GM18498 (cell line): Measurements from ENCODE around the gene PLCB3.

Experiments
- ATAC-seq: cut with Tn5 transposase; IDR thresholded peaks from one replicate; pipeline ENCODE4 v1.9.1; 2021; ENCODE audit warnings: mild to moderate bottlenecking, moderate library complexity; ENCODE audit not compliant: unreplicated experiment

PLCB3 gene

DNA sequence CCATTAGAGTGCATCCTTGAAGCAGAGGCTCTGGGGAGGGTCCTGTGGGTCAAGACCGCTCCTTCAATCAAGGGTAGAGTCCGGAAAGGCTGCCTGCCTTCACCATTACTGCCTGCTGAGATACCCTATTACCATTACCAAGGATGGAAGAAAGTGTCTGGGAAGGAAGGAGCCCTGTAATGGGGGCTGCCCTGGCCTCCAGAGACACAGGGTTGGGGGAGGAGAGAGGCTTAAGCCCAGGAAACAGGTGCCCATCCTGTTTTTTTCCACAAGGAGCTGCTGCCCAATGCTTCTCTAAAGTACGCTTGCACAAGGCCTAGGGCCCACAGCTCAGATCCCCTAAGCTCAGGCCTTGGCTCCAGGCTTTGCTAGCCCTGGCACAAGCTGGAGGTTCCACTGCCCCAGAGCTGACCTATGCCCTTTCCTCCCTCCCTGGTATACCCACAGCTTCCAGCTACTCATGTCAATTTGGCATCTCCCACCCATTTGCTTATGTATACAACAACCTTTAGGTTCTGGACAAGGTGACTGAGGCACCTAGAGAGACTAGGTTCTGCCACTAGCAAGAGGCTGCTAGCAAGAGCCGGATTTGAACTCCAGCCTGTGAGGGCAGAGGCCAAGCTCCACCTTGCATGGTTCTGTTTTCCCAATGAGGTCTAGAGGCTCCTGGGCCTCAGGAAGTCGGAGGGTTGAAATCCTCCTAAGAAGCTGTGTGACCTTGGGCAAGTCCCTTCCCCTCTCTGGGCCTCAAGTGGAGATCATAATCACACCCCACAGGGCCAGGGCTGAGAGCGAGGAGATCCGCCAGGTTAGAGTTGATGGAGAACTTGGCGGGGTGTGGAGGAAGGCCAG is 1.5 kb upstream of the PLCB3 start:
- no peak for ATAC-seq

- ATAC-seq = no peak
These were observed 815 bp upstream of the PLCB3 start for GRCh38 chr11:64250415-64251015.

DNA sequence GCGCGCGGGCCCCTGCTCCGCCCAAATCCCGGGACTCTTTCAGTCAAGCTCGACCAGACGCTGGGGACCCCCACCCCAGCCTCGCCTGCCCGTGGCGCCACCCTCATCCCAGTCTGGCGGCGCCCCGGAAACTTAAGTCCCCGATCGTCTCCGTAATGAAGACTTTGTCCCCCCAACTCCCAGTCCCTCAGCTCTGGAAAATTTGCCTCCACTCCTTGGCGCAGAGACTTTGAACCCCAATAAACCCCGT is 348 bp downstream of the PLCB3 start:
- no peak for ATAC-seq

DNA sequence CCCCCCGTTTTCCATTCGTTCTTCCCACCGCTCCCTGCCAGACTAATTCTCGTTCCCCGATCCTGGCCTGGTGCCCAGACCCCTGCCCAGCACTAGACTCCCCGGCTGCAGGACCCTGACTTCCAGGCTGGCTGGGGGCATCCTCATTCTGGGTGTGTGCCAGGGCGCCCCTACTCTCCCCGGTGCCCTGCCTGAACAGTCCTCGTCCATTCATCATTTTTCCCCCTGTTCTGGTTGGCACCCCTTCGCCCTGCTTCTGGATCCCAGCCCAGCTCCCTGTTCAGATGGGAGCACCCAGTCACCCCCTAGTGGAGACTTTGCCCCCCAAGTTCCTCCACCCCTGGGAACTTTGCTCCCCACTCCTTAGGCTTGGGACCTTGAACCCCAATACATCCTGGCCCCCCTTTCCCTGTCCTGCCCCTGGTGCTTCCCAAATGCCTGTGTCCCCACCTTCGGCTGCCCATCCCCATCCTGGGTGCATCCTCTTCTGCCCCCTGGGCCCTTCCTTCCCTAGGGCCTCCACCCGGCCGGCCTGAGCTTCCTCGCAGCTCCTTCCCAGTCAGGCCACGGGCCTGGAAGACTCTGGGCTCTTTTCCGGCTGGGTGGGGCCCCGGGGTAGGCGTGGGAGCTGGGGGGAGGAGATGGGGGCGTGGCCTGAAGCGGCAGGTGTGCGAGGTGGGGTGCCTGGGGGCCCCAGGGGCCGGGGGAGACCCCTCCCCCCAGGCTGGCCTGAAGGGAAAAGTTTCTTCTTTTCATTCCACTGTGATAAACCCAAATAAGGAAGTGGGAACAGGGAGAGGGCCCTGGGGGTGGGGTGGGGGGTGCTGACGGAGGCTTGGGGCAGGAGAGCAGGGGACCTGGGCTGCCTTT is 908 bp downstream of the PLCB3 start:
- ATAC-seq = no peak

DNA sequence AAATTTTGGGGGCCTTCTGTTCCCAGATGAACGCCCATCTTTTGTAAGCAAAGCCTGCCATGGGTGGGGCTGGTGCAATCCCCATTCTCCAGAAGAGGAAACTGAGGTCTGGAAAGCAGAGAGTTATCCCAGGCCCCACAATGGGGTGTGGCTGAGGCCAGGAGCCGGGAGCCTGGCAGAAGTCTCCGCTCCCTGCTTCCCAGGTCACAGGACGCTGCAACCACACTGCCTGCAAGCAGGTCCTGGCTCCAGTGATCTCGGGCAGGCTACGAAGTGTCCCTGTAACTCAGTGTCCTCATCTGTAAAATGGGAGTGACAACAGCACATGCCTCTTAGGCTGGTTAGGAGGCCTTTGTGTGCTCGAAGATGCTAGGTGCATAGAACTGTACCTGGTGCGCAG is 1.7 kb downstream of the PLCB3 start:
- ATAC-seq = no peak

DNA sequence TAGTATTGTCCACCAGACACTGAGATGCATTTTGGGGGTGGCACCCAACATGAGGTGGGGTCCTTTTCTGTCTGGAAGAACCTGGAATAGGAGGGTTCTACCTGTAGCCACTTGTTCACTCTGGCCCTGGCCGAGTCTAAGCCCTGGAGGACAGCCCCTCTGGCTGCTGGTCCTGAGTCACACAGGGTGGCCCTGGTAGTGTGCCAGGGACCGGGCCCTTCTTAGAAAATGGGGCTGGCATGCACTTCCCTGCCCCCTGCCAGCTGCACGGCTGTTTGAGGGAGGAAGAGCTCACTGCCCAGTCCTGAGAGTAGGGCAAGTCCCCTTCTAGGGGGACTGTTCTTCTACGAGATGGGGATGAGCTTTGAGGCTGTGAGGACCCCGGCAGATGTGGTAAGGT is 2.2 kb downstream of the PLCB3 start:
- ATAC-seq = no peak

DNA sequence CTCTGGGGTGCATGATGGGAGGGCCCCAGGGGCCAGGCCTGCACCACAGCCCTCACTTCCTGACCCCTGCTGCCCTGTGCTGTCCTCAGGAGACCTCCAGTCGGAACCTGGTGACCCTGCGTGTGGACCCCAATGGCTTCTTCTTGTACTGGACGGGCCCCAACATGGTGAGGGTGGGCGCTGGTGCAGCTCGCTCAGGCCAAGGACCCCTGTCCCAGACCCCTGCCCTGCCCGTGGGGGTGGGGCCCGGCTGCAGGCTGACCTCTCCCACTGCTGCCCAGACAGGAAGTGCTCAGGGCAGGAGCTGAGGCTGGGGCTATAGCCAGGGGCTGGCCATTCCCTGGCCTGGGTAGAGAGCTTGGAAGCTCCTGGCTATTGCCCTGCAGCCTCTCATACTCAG is 3.0 kb downstream of the PLCB3 start:
- no peak for ATAC-seq

DNA sequence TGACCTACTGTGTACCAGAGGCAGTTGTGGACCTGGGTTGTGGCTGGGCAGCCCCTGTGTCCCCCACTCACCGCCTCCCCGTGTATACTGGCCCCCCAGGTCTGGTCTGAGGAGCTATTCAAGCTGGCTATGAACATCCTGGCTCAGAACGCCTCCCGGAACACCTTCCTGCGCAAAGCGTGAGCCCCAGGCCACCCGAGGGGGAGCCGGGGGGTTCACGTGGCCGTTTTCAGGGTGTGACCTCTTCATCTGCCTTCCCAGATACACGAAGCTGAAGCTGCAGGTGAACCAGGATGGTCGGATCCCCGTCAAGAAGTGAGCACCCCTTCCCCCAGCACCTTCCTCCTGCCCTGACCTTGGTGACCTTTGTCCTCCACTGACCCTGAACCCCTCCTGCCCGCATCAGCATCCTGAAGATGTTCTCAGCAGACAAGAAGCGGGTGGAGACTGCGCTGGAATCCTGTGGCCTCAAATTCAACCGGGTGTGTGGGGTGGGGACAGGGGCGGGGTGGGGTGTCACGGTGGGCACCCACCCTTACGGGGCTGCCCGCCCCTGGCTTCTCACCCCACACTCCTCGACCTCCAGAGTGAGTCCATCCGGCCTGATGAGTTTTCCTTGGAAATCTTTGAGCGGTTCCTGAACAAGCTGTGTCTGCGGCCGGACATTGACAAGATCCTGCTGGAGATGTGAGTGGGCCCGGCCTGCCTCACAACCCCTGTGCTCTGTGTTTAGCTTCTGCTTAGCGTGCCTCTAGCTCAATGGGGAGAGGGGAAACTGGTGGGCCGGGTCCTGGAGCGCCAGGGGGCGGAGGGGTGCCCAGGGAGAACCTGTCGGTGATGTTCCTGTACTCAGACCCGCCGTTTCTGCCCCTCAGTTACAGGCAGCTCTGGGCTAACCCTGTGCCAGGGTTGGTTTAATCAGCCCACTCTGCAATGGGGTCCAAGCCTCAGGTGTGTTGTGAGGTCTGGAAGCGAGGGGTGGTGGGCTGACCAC is 4.1 kb downstream of the PLCB3 start:
- ATAC-seq = no peak

GRCh38 chr11:64256300-64256699 is 5.0 kb downstream of the PLCB3 start:
- no peak for ATAC-seq

DNA sequence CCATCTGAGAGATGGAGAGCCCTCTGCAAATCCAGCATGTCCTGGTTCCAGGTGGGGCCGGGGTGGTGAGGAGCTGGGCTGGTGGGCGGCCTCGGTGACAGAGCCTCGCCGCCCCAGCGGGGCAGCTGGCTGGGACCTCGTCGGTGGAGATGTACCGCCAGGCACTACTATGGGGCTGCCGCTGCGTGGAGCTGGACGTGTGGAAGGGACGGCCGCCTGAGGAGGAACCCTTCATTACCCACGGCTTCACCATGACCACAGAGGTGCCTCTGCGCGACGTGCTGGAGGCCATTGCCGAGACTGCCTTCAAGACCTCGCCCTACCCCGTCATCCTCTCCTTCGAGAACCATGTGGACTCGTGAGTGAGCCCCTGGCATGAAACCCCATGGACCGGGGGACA is 7.0 kb downstream of the PLCB3 start:
- no peak for ATAC-seq

DNA sequence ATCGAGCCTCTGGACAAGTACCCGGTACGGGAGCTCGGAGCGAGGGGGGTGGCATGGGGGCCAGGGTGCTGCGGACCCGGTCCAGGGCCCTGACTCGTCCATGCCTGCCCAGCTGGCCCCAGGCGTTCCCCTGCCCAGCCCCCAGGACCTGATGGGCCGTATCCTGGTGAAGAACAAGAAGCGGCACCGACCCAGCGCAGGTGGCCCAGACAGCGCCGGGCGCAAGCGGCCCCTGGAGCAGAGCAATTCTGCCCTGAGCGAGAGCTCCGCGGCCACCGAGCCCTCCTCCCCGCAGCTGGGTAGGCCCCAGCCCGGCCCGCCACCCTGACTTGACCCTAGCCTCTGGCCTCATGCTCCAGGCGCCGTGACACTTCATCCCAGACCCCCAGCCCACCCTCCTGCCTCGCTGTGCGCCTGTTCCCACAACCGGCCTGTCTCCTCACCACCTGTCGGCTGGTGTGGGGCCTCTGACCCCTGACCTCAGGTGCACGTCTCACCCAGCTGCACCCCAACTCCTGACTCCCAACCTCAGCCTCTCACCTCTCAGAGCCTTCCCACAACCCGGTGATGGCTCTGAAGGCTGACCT is 7.7 kb downstream of the PLCB3 start:
- ATAC-seq = no peak

DNA sequence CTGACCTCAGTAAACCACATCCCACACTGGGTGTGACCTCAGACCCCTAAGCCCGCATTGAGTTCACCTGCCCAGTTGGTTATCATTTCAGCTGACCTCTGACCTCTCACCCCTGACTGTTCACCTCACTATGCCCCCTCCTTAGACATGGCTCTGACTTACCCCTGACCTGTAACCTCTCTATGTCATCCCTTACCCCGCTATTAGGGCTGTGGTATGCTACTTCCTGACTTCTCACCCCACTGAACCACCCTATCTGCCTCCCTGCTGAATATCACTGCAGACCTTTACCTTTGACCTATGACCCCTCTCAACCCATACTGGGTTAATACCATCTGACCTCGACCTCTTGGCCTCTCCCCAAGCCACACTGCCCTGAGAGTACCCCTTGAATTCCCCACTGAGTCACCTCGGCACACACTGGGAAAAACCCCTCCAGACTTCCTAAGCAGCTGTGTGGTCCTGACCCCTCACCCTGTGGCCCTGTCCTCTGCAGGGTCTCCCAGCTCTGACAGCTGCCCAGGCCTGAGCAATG is 8.3 kb downstream of the PLCB3 start:
- ATAC-seq = no peak

- ATAC-seq = no peak
These were observed 8.9 kb downstream of the PLCB3 start for GRCh38 chr11:64260147-64260708.

GRCh38 chr11:64261556-64262080 is 10.3 kb downstream of the PLCB3 start:
- no peak for ATAC-seq

DNA sequence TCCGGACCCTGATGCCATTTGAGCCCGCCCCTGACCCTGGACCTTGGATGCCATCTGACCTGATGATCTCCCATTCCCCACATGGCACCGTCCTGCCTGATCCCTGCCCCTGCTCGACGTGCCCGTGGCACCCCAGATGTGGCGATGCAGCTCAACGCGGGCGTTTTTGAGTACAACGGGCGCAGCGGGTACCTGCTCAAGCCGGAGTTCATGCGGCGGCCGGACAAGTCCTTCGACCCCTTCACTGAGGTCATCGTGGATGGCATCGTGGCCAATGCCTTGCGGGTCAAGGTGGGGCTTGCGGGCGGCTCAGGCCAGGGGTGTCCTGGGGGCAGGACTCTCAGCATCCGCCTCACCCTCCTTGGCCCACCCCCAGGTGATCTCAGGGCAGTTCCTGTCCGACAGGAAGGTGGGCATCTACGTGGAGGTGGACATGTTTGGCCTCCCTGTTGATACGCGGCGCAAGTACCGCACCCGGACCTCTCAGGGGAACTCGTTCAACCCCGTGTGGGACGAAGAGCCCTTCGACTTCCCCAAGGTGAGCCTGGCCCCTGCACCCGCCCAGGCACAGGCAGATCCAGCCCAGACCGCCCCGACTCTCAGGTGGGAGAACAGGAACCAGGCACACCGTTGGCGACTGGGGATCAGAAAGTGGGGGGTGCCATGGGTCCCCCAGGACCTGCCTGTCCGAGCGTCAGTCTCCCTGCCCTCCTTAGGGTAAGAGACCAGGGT is 11.1 kb downstream of the PLCB3 start:
- no peak for ATAC-seq

- ATAC-seq = no peak
These were observed 12.0 kb downstream of the PLCB3 start for GRCh38 chr11:64263021-64263946.

DNA sequence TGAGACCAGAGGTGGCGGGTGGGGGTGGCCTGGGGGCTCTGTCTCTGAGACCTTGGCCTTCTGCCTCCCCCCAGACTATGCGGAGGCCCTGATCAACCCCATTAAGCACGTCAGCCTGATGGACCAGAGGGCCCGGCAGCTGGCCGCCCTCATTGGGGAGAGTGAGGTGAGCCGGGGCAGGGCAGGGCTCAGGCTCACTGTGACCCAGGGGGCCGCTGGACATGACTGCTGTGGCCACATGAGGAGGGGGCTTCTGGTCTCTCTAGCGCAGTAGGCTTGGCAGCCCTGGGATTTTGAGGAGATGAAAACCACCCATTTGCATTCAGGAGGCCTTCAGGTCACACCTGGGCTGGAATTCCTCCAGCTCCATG is 12.6 kb downstream of the PLCB3 start:
- no peak for ATAC-seq

DNA sequence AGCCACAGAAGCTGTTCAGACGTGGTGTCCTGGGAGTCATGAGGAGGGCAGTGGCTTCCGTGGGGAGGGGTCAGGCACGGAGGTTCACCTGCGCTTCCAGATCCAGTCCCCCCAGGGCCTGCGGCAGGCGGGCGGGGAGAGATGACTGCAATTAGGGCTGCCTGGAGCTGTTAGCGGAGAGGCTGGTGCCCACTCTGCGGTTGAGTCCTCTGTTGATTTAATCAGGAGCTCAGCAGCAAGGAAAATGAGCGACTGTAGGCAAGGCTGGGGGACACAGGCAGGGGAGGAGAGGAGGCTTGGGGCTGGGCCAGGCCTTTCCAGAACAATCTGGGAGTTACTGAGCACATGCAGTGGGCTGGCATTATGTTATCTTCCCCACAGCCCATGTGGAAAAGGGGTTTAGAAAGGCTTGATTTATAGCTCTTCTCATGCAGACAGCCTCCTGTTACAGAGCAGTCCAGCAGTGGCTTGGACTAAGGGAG is 13.1 kb downstream of the PLCB3 start:
- no peak for ATAC-seq
